Fibroblast of skin of right biceps (primary cell): ENCODE measurements around the gene SNRNP35.
"Not testable (repeated sequence)": the region's sequence is repeated elsewhere in the genome, so short reads cannot be mapped to it uniquely, and the experiment has no call there.

ENCODE experiments used
- DNase-seq: peaks from one replicate; pipeline ENCODE4 v3.0.0-alpha.2; 2013

The SNRNP35 gene

GRCh38 chr12:123457980-123458779 lies at the start of gene SNRNP35:
Gene SNRNP35 (plus strand): TSS chr12:123458139. CDS start chr12:123465541, 7,402 bp downstream.
- DNase-seq, result peak; percentile 90

GRCh38 chr12:123408619-123409018 lies 49.3 kb upstream of the SNRNP35 start:
- DNase-seq, result not testable (repeated sequence)

- DNase-seq, result not testable (repeated sequence)
Measured at GRCh38 chr12:123409284-123410040, 48.5 kb upstream of the SNRNP35 start.

- no peak for DNase-seq
Measured at GRCh38 chr12:123410041-123410412, 47.9 kb upstream of the SNRNP35 start.

GRCh38 chr12:123421314-123421713 lies 36.6 kb upstream of the SNRNP35 start:
- no peak for DNase-seq

GRCh38 chr12:123427036-123427769 lies 30.7 kb upstream of the SNRNP35 start:
- DNase-seq, result no peak

GRCh38 chr12:123428591-123428990 lies 29.3 kb upstream of the SNRNP35 start:
- no peak for DNase-seq

GRCh38 chr12:123429101-123429500 lies 28.8 kb upstream of the SNRNP35 start:
- not testable (repeated sequence) for DNase-seq

- not testable (repeated sequence) for DNase-seq
Measured at GRCh38 chr12:123431951-123432817, 25.8 kb upstream of the SNRNP35 start.

- DNase-seq, result no peak
Measured at GRCh38 chr12:123433615-123434014, 24.3 kb upstream of the SNRNP35 start.

GRCh38 chr12:123435636-123436016 lies 22.3 kb upstream of the SNRNP35 start:
- DNase-seq, result no peak

GRCh38 chr12:123436017-123436964 lies 21.6 kb upstream of the SNRNP35 start, which contains the start of gene RILPL2:
Gene RILPL2 (minus strand): TSS chr12:123436684. CDS start chr12:123436420, 264 bp downstream.
- peak; percentile 69 for DNase-seq

- DNase-seq, result no peak
Measured at GRCh38 chr12:123441523-123442164, 16.3 kb upstream of the SNRNP35 start.

- no peak for DNase-seq
Measured at GRCh38 chr12:123442774-123443173, 15.2 kb upstream of the SNRNP35 start.

- no peak for DNase-seq
Measured at GRCh38 chr12:123444092-123445026, 13.6 kb upstream of the SNRNP35 start.

GRCh38 chr12:123445388-123446332 lies 12.3 kb upstream of the SNRNP35 start:
- no peak for DNase-seq

- no peak for DNase-seq
Measured at GRCh38 chr12:123446333-123446713, 11.6 kb upstream of the SNRNP35 start.

- DNase-seq, result no peak
Measured at GRCh38 chr12:123449249-123449733, 8.6 kb upstream of the SNRNP35 start.
